Liver (tissue), 9 donors: Measurements from ENCODE around the gene ZBTB7A. TPM values are rescaled to one million over a fixed set of nuclear protein-coding genes. Genes with fewer than 3 reads are reported as not detected.

Experiments
- DNase-seq: peaks from one replicate; pipeline ENCODE4 v3.0.0-alpha.2; 2017; ENCODE audit warnings: low spot score
- H3K27ac ChIP-seq, 2 donors: one replicate each; pipeline ENCODE4 v1.7.0; 2013; ENCODE audit warnings: inconsistent platforms in 2 of 2, low read length in 2 of 2, control low read depth in 1 of 2, low read depth in 1 of 2, mild to moderate bottlenecking in 1 of 2
- H3K27me3 ChIP-seq, 4 donors: one replicate each; pipeline versions ENCODE4 v1.6.1 to v1.7.0; 2013; ENCODE audit warnings: low read length in 3 of 4, inconsistent platforms in 1 of 4, mild to moderate bottlenecking in 1 of 4, moderate library complexity in 1 of 4; ENCODE audit not compliant: control insufficient read depth in 4 of 4, insufficient read depth in 4 of 4
- H3K36me3 ChIP-seq, 4 donors: one replicate each; pipeline versions ENCODE4 v1.6.1 to v1.7.0; 2013; ENCODE audit warnings: low read length in 3 of 4, mild to moderate bottlenecking in 3 of 4, low read depth in 1 of 4, moderate library complexity in 1 of 4; ENCODE audit not compliant: control insufficient read depth in 4 of 4, insufficient read depth in 3 of 4
- H3K4me1 ChIP-seq, 4 donors: one replicate each; pipeline versions ENCODE4 v1.6.1 to v1.7.0; 2013; ENCODE audit warnings: low read length in 3 of 4, mild to moderate bottlenecking in 3 of 4, moderate library complexity in 1 of 4; ENCODE audit not compliant: control insufficient read depth in 4 of 4, insufficient read depth in 4 of 4
- H3K4me3 ChIP-seq, 3 donors: one replicate each; pipeline versions ENCODE4 v1.6.1 to v1.7.0; 2013; ENCODE audit warnings: low read length in 3 of 3, control low read depth in 1 of 3, low read depth in 1 of 3, mild to moderate bottlenecking in 1 of 3
- H3K9ac ChIP-seq, 2 donors: one replicate each; pipeline ENCODE4 v1.7.0; 2013; ENCODE audit warnings: low read length in 2 of 2, mild to moderate bottlenecking in 2 of 2, moderate library complexity in 2 of 2, control low read depth in 1 of 2, low read depth in 1 of 2
- H3K9me3 ChIP-seq, 4 donors: one replicate each; pipeline versions ENCODE4 v1.6.1 to v1.7.0; 2013; ENCODE audit warnings: low read length in 3 of 4; ENCODE audit not compliant: control insufficient read depth in 4 of 4
- GABPA ChIP-seq, 2 donors: IDR thresholded peaks in 1 of 2; conservative IDR thresholded peaks in 1 of 2; 2 replicates each; pipeline ENCODE4 v1.6.1; 2016; ENCODE audit warnings: antibody characterized with exemption in 2 of 2, mild to moderate bottlenecking in 1 of 2, moderate library complexity in 1 of 2
- HNF4A ChIP-seq, 2 donors: conservative IDR thresholded peaks; 2 replicates each; pipeline ENCODE4 v1.6.1; 2016; ENCODE audit warnings: antibody characterized with exemption in 2 of 2, mild to moderate bottlenecking in 2 of 2
- HNF4G ChIP-seq: IDR thresholded peaks from 2 replicates; pipeline ENCODE4 v1.6.1; 2016; ENCODE audit warnings: antibody characterized with exemption
- NR2F2 ChIP-seq: IDR thresholded peaks from 2 replicates; pipeline ENCODE4 v1.6.1; 2016; ENCODE audit warnings: antibody characterized with exemption
- RAD21 ChIP-seq, 2 donors: IDR thresholded peaks; 2 replicates each; pipeline ENCODE4 v1.6.1; 2016; ENCODE audit warnings: antibody characterized with exemption in 2 of 2, mild to moderate bottlenecking in 2 of 2
- RXRA ChIP-seq, 2 donors: IDR thresholded peaks; 2 replicates each; pipeline ENCODE4 v1.6.1; 2017 to 2018; ENCODE audit warnings: antibody characterized with exemption in 2 of 2, mild to moderate bottlenecking in 1 of 2
- YY1 ChIP-seq: IDR thresholded peaks from 2 replicates; pipeline ENCODE4 v1.6.1; 2016; ENCODE audit warnings: antibody characterized with exemption, mild to moderate bottlenecking
- WGBS: extraction: QIAGEN DNeasy Blood & Tissue Kit; methylation state at CpG from one replicate; pipeline ENCODE4 v1.1.7; 2013; 5-methylcytosine and 5-hydroxymethylcytosine counted together
- polyA plus RNA-seq, 2 donors: library from polyadenylated mRNA; stranded (reverse) in 1 of 2; unstranded in 1 of 2; fragments of 200-250 nt in 1 of 2; fragments of >200 nt in 1 of 2; fragmentation: Nextera tagmentation in 1 of 2; extraction: Ambion mirVana in 1 of 2; gene quantifications; one replicate each; pipeline versions ENCODE4 v1.2.1 to v1.2.3, GENCODE V29; 2013 to 2015
- total RNA-seq, 2 donors: library from RNA; depleted of rRNA; stranded (reverse); fragments of >200 nt; gene quantifications; one replicate each; pipeline ENCODE4 v1.2.3, GENCODE V29; 2014
- TF ChIP-seq, protein P1 (sequence below): IDR thresholded peaks from 2 replicates; pipeline ENCODE4 v1.6.1; 2016; ENCODE audit warnings: antibody characterized with exemption, mild to moderate bottlenecking
- TF ChIP-seq, protein P2 (sequence below): IDR thresholded peaks from 2 replicates; pipeline ENCODE4 v1.6.1; 2016; ENCODE audit warnings: antibody characterized with exemption
- TF ChIP-seq, protein P3 (sequence below): fragments of 150-350 bp; IDR thresholded peaks from 2 replicates; pipeline ENCODE4 v1.5.1; 2017; ENCODE audit warnings: improper control_type of control experiment, low read depth, low read length; ENCODE audit not compliant: missing input control
- donor health status: healthy.
- donor health status: healthy.
- donor health status: healthy.
- donor health status: healthy.
- donor health status: healthy.

The ZBTB7A gene
- total and polyA plus RNA-seq, 4 donors: 2.9 to 28.9 (median 17.6) TPM

DNA sequence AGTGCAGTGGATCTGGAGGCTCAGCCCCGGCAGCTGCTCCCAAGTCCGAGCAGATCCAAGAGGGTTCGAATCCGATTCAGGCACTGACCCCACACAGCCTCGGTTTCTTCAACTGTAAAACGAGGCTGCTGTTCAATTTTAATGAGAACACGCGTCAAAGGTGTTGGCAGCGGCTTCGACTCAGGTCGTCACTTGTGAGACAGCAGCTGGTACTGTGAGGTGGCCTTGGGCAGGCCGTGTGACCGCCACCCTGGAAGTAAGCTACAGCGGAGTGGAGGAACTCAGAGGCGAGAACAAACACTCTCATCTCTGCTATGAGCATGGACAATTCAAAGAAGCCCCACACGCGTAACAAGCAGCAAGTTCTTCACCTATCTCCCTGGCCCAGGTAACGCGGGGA lies 47.5 kb upstream of the ZBTB7A start (continued):
- no peak for TF ChIP-seq GABPA (IDR thresholded peaks at IDR 0.05 in 1 of 2, conservative IDR thresholded peaks at IDR 0.05 in 1 of 2)

DNA sequence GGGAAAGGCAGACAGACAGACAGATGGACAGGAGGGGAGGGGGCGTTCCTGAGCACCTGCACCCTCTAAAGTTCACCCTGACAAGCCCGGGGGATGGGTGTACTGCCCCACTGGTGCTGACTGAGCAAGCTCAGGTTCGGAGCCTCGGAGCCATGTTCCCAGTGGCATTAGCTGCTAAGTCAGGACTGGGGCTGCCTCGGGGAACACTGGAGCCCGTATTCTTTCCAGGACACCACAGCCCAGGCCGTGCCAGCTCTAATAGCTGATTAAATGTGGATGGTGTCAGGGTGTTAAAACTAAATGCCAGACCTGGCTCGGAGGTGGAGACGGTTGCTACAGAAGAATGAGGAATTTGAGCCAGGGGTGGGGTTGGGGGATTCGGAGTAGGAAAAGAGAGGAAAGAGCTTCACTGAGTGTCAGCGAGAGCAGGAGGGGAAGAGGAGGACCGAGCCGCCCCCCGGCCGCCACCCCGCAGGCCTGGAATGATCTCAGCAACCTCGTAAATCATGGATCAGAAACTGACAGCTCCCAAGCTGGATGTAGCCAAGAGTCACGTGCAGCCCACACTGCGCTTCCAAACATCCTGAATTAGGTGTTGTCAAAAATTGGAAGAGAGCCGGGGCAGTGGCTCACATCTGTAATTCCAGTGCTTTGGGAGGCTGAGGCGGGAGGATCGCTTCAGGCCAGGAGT lies 46.8 kb upstream of the ZBTB7A start:
- Histone ChIP-seq H3K9ac (no peak overlapping the region), H3K36me3 (peaks cover 11 to 55% (median 14%) of the 10 kb centered on the region in 4 donors), H3K4me3 (no peak overlapping the region), H3K9me3 (no peaks in the 10 kb centered on the region), H3K27ac (no peak overlapping the region), H3K4me1 (peaks cover 0 to 4% (median 0%) of the 10 kb centered on the region in 4 donors), H3K27me3 (no peaks in the 10 kb centered on the region)
- DNase-seq: no peak
- WGBS: 94% methylated on average over 22 of the region's 22 CpGs
- no peak for TF ChIP-seq GABPA (IDR thresholded peaks at IDR 0.05 in 1 of 2, conservative IDR thresholded peaks at IDR 0.05 in 1 of 2)
- no peak for TF ChIP-seq RAD21 (IDR thresholded peaks at IDR 0.05)
- TF ChIP-seq RXRA (IDR thresholded peaks at IDR 0.05): no peak
- no peak for TF ChIP-seq NR2F2

DNA sequence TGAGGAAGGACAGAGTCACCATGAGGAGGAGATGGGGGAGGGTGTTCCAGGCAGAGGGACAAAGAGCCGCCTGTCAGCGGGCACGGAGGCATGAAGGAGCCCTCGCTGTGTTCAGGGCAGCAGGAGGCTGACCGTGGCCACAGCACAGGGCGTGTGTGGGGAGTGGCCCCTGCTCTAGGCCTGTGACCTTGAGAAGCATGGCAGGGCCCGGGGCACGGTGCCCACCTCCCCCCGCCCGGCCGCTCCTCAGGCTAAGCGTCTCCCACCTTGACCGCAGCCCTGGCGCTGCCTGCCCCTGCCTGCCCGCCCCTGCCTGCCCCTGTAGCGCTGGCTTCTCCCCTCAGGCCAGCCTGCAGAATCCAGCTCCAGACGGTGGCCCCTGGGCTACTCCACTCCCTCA lies 45.7 kb upstream of the ZBTB7A start:
- H3K27ac ChIP-seq: no peak overlapping the region
- H3K4me3 ChIP-seq: no peak overlapping the region
- DNase-seq: no peak
- no peaks in the 10 kb centered on the region for H3K9me3 ChIP-seq
- 96% methylated on average over 17 of the region's 17 CpGs for WGBS
- H3K36me3 ChIP-seq: peaks cover 13 to 55% (median 15%) of the 10 kb centered on the region in 4 donors
- H3K27me3 ChIP-seq: no peaks in the 10 kb centered on the region
- TF ChIP-seq HNF4G: no peak
- no peak for TF ChIP-seq YY1
- TF ChIP-seq RAD21 (IDR thresholded peaks at IDR 0.05): no peak
- H3K9ac ChIP-seq: no peak overlapping the region
- H3K4me1 ChIP-seq: peaks cover 0 to 4% (median 0%) of the 10 kb centered on the region in 4 donors

DNA sequence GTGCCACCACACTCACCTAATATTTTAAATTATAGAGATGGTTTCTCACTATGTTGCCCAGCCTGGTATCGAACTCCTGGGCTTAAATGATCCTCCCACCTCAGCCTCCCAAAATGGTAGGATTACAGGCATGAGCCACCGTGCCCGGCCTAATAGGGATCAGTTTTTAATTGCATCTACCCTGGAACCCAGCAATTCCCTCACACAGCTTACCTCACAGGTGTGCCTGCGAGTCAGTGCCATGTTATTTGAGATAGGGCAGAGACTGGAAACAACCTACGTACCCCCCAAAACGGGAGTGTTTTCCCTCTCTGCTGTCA lies 42.9 kb upstream of the ZBTB7A start:
- no peak overlapping the region for H3K9ac ChIP-seq
- 94% methylated on average over 6 of the region's 6 CpGs for WGBS
- TF ChIP-seq HNF4G (no peak), GABPA (IDR thresholded peaks at IDR 0.05 in 1 of 2, conservative IDR thresholded peaks at IDR 0.05 in 1 of 2) (no peak), HNF4A (conservative IDR thresholded peaks at IDR 0.05) (no peak), YY1 (no peak), RXRA (IDR thresholded peaks at IDR 0.05) (no peak), RAD21 (IDR thresholded peaks at IDR 0.05) (no peak), NR2F2 (no peak)
- TF ChIP-seq, protein P1, sequence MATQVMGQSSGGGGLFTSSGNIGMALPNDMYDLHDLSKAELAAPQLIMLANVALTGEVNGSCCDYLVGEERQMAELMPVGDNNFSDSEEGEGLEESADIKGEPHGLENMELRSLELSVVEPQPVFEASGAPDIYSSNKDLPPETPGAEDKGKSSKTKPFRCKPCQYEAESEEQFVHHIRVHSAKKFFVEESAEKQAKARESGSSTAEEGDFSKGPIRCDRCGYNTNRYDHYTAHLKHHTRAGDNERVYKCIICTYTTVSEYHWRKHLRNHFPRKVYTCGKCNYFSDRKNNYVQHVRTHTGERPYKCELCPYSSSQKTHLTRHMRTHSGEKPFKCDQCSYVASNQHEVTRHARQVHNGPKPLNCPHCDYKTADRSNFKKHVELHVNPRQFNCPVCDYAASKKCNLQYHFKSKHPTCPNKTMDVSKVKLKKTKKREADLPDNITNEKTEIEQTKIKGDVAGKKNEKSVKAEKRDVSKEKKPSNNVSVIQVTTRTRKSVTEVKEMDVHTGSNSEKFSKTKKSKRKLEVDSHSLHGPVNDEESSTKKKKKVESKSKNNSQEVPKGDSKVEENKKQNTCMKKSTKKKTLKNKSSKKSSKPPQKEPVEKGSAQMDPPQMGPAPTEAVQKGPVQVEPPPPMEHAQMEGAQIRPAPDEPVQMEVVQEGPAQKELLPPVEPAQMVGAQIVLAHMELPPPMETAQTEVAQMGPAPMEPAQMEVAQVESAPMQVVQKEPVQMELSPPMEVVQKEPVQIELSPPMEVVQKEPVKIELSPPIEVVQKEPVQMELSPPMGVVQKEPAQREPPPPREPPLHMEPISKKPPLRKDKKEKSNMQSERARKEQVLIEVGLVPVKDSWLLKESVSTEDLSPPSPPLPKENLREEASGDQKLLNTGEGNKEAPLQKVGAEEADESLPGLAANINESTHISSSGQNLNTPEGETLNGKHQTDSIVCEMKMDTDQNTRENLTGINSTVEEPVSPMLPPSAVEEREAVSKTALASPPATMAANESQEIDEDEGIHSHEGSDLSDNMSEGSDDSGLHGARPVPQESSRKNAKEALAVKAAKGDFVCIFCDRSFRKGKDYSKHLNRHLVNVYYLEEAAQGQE: no peak
- TF ChIP-seq, protein P2, sequence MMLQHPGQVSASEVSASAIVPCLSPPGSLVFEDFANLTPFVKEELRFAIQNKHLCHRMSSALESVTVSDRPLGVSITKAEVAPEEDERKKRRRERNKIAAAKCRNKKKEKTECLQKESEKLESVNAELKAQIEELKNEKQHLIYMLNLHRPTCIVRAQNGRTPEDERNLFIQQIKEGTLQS: no peak
- TF ChIP-seq, protein P3, sequence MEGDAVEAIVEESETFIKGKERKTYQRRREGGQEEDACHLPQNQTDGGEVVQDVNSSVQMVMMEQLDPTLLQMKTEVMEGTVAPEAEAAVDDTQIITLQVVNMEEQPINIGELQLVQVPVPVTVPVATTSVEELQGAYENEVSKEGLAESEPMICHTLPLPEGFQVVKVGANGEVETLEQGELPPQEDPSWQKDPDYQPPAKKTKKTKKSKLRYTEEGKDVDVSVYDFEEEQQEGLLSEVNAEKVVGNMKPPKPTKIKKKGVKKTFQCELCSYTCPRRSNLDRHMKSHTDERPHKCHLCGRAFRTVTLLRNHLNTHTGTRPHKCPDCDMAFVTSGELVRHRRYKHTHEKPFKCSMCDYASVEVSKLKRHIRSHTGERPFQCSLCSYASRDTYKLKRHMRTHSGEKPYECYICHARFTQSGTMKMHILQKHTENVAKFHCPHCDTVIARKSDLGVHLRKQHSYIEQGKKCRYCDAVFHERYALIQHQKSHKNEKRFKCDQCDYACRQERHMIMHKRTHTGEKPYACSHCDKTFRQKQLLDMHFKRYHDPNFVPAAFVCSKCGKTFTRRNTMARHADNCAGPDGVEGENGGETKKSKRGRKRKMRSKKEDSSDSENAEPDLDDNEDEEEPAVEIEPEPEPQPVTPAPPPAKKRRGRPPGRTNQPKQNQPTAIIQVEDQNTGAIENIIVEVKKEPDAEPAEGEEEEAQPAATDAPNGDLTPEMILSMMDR: no peak
- no peak overlapping the region for H3K4me3 ChIP-seq
- no peak for DNase-seq
- no peaks in the 10 kb centered on the region for H3K9me3 ChIP-seq
- H3K4me1 ChIP-seq: peaks cover 0 to 4% (median 0%) of the 10 kb centered on the region in 4 donors
- H3K27ac ChIP-seq: no peak overlapping the region
- H3K27me3 ChIP-seq: no peaks in the 10 kb centered on the region
- H3K36me3 ChIP-seq: peaks cover 8 to 52% (median 12%) of the 10 kb centered on the region in 4 donors
